Urothelium cell line (cell line): ENCODE results near the gene ULK3.
A peak's percentile ranks its signal among the peaks of the same experiment; 100 is the strongest.

Experiments
- DNase-seq: peaks from one replicate; pipeline ENCODE4 v3.0.0; 2011; ENCODE audit warnings: low spot score, mixed read lengths
- FAIRE-seq: peaks from 2 replicates; lab custom pipeline; 2011; peaks lifted over from hg19 to GRCh38; lab: Jason Lieb, UNC

ULK3 gene

DNA sequence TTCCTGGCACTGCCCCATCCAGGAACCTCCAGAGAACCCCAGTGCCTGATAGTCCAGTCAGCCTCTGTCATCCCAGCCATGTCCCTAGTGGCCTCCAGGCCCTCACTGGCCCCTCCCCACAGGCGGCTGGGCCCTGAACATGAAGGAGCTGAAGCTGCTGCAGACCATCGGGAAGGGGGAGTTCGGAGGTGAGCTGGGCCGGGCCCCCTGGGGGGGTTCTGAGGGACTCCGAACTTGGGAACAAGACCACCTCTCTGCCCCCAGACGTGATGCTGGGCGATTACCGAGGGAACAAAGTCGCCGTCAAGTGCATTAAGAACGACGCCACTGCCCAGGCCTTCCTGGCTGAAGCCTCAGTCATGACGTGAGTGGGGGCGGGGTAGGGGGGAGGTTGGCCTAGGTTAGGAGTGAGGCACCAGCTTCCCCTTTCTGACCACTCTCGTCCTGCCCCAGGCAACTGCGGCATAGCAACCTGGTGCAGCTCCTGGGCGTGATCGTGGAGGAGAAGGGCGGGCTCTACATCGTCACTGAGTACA is 42.3 kb downstream of the ULK3 start:
- DNase-seq, result no peak
- FAIRE-seq, result no peak

DNA sequence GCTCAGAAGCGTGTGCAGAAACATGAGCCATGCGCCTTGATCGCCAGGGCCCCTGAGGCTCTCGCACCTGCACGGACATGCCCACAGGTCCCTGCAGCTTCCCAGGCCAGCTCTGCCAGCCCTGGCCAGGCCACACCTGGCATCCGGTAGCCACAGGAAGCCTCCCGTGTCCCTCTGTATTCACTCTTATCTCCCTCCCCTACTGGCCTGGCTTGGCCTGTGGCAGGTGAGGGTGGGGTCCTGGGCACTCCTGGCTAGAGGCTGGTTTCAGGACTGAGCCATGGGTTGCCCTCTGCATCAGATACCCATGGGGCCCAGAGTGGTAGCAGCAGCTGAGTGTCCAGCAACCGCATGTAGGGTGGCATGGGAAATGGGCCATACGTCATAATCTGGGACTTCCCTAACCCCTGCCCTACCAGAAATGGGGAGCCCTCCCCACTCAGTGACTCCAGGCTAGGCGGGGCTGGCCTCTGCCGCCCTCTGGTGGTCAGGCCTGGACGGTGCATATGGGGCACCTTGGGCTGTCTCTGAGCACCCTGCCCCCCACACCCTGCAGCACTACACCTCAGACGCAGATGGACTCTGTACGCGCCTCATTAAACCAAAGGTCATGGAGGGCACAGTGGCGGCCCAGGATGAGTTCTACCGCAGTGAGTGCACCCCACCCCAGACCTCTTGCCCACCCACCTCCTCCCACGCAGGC is 42.9 kb downstream of the ULK3 start:
- FAIRE-seq (peak; percentile 30), DNase-seq (peak; percentile 85)

DNA sequence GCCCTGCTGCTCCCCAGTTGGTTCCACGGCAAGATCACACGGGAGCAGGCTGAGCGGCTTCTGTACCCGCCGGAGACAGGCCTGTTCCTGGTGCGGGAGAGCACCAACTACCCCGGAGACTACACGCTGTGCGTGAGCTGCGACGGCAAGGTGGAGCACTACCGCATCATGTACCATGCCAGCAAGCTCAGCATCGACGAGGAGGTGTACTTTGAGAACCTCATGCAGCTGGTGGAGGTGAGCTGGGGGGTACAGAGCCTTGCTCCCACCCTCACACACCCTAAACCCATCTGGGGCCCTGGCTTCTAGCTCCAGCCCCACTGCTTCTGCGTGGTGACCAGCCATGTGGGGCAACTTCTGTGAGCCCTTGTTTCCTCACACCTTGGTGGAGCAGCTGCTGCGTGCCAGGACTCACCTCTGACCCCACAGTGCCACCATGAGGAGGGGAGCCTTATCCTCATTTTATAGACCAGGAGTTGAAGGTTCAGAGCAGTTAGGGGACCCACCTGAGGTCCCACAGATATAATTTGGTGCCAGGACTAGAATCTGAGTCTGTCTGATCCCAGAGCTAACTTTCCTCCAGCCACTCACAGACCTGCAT is 43.6 kb downstream of the ULK3 start:
- DNase-seq (no peak), FAIRE-seq (no peak)

DNA sequence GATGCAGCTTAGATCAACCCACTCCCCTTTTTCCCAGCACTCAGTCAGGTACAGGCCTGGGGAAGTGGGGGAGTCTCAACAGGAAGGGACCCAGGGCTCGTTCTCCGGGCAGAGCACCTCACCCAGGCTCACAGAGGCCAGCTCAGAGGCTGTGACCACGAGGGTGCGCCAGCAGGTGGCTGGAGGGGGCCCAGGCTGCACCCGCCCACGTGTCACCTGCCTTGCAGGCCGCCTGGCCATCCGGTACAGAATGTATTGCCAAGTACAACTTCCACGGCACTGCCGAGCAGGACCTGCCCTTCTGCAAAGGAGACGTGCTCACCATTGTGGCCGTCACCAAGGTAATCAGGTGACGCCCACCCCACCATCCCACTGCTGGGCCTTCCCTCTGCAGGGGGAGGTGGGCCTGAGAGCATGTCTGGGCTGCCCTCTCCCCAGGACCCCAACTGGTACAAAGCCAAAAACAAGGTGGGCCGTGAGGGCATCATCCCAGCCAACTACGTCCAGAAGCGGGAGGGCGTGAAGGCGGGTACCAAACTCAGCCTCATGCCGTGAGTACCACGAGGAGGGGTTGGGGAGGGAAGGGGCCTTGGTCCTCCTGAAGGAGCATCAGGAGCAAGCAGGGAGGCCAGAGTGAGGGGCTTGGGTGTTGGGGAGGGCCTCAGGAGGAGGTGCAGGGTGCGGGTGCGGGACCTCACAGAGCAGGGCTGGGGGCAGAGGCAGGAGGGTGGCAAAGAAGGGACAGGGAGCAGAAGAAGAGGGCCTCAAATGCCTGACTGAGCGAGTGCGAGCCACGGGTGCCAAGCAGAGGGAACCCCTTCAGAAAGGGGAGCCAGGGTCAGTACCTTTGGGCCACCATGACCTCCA is 44.3 kb downstream of the ULK3 start:
- no peak for FAIRE-seq

DNA sequence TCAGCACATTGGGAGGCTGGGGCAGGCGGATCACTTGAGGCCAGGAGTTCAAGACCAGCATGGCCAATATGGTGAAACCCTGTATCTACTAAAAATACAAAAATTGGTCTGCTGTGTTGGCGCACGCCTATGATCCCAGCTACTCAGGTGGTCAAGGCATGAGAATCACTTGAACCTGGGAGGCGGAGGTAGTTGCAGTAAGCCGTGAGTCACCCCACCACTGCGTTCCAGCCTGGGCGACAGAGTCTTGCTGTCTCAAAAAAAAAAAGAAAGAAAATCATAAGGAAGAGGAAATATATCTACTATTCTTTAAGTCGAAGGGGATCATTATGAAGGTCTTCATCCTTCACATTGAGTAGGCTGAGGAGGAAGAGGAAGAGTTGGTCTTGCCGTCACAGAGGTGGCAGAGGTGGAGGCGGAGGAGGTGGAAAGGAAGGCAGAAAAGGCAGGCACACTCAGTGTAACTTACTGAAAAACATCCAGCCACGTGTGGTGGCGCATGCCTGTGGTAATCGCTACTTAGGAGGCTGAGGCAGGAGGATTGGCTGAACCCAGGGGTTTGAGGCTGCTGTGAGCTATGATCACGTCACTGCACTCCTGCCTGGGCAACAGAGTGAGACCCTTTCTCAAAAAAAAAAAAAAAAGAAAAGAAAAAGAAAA is 46.9 kb downstream of the ULK3 start:
- no peak for FAIRE-seq

More for the DNA sequence above, 44.3 kb downstream of the ULK3 start:
- DNase-seq, result no peak

DNA sequence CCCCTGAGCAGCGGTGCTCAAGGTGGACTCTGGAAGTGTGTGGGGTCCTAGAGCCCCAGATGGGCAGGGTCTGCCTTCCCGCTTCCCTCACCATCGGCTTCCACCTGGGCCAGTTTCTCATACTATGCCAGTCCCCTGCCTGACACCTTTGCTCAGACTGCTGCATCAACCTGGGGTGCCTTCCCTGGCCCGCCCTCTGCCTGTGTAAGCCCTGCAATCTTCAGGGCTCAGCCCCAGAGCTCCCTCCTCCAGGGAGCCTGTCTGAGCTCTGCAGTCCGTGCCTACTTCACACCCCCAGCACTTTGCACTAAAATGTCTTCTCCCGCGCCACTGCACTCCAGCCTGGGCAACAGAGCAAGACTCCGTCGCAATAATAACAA is 48.0 kb downstream of the ULK3 start:
- FAIRE-seq, result no peak

More for the DNA sequence above, 46.9 kb downstream of the ULK3 start:
- DNase-seq, result no peak

DNA sequence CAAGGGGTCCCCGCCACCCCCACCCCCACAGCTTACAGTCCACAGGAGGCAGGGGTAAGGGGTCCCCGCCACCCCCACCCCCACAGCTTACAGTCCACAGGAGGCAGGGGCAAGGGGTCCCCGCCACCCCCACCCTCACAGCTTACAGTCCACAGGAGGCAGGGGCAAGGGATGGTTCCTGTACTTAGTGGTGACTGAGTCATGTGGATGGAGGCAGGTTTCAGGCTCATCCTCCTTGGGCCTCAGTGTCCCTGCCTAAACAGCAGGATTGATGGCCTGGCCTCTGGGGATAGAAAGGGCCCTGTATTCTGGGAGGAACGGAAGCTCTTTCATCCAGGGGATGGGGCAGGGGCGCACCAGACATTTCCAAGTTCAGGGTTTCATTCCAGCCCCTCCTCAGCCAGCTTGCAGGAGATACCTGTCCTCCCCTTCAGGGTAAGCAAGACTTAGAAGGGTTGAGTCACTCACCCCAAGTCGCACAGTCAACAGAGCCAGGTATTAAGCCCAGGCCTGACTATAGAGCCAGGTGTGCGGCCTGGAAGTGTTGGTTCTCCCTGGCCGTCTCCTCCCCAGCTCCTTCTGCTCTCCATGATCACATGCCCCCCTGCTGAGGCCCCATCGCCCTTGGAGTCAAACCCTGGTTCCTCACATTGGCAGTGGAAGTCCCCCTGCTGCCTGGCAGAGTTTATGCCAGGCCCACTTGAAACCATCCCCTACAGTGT is 48.5 kb downstream of the ULK3 start:
- FAIRE-seq (no peak), DNase-seq (no peak)

More for the DNA sequence above, 48.0 kb downstream of the ULK3 start:
- no peak for DNase-seq

DNA sequence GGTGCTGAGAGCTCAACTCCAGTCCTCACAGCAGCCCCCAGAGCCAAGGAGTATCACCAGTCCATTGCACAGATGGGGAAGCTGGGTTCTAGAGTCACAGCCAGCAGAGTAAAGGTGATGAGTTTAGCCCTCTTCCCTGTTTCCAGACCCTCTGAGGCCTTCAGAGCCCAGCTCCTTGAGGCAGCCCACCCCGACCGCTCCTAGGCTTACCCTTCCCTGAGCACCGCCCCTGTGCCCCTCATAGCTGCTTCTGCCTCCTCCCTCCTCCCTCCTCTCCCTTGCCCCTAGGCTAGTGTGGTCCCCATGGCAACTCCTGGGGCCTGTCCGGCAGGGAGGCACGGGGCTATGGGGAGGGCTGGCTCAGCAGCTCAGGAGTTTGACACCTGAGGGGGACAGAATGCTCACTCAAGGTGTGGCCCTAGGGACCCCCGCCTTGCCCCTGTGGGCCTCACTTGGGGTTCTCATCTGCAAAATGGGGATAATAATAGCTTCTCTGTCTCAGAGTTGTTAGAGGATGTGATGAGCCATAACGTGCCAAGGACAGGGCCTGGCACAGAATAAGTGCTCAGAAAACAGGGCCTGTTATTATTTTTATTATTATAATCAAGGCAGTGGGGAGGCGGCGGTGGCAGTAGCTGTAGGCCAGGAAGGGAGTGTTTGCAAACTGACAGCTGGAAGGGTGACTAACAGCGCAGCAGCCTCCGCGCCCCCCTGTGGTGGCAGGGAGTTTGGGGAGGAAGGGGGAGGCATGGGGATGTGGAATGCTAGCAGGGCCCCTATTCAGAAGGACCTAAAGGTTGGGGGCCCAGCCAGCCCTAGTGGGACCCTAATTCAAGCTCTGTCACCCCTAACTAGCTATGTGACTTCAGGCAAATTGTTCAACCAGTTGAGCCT is 49.6 kb downstream of the ULK3 start:
- FAIRE-seq (no peak), DNase-seq (no peak)

DNA sequence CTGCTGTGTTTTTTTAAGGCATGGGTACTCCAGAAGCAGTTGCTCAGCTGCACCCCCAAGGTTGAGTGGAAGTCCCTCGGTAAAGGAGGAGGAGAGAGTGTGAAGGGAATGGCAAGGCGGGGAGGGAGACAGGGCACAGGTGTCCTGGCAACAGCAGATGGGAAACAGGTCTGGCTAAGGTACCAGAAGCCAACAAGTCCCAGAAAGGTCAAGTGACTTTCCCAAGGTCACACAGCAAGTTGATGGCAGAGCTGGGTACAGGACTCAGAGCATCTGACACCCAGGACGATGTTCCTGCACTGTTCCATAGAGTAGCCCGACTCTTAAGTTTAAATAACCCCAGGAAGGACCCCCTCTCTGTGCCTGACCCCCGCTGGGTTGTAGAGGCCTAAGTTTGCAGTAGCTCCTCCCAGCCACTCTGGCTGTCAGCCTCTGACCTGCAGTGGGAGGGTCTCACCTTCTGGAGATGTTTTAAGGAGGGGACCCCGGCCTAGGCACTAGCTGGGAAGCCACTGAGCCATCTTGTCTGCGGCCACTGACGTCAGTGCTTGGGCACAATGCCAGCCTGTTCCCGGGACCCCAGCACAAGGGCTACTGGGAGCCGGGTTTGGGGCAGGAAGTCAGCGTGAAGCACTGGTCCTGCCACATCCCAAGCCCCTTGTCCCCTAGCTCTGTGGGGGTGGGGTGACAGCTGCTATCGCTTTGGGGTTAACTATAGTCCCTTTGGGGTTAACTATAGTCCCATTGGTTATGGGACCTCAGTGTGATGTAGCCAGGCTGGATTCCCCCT is 50.5 kb downstream of the ULK3 start:
- DNase-seq, result no peak
- FAIRE-seq, result no peak

DNA sequence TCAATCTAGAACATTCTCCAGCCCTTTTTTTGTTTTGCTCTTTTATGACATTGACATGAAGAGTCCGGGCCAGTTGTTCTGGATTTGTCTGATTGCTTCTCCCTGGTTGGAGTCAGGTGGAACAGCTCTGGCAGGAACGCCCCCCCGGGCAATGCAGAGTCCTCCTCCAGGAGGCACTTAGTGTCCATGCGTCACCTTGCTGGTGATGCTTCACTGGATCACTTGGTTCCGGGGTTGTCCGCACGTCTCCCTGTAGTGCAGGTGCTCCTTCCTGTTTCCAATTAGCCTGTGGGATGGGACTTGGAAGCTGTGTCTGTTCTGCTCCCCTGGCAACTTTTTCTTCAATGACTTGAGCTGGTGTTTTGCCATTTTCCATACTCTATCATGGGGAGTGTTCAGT is 51.3 kb downstream of the ULK3 start:
- DNase-seq (no peak), FAIRE-seq (no peak)

DNA sequence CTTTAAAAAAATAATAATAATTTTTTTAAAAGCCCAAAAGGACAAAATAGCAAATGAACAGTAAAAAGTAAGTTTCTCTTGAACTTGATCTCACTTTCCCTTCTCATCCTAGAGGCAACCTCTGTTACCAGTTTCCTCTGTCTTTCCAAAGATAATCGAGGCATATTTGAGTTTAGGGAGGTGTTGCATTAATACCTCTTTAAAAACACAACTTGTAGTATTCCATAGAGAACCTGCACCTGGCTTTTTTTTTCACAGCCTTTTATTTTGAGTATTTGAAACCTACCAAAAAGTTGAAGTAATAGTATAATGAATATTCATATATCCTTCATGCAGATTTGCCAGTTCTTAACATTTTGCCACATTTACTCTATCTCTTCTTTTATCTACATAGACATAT is 51.9 kb downstream of the ULK3 start:
- DNase-seq (no peak), FAIRE-seq (no peak)

DNA sequence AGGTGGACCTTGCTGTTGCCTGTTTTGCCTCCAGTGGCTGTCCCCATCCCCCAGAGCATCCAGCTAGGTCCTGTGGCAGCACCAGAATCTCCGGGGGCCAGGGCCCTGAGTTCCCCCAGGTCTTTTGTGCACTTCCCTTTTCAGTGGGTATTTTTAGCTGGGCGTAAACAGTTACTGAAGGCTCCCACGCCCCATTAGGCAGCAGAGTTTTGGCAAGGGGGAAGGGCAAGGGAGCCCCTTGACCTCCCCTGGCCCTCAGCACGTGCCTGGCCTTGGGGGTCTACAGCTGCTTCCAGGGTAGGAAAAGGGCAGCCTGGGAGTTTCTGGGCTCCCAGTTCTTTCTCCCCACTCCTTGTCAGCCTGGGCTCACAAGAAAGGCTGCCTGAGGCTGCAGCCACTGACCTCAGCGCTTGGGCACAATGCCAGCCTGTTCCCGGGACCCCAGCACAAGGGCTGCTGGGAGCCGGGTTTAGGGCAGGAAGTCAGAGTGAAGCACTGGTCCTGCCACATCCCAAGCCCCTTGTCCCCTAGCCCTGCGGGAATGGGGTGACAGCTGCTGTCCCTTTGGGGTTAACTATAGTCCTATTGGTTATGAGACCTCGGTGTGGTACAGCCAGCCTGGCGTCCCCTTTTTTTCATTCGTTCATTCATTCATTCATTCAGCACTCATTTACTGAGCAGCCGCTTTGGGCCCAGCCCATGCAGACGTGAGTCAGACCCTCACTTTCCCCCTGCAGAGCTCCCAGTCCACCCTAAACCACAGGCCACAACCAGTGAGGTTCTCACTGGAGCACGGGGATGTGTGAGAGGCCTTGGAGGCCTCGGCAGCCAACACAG is 52.7 kb downstream of the ULK3 start:
- no peak for FAIRE-seq
- peak; percentile 38 for DNase-seq

DNA sequence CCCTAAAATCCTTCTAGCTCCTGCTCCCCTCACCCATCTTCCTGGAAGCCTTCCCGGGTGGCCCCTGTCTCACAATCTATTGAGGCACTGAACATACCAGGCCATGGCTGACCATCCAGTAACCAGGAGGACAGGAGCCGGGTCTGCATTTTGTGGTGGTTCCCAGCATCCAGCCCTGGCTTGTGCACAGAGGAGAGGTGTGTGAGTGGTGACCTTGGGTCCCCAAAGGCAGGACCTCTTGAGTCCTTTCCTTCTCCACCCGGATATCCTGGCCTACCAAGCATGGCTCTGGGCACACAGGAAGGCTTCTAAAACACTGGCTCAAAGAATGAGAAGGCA is 53.2 kb downstream of the ULK3 start:
- no peak for FAIRE-seq
- DNase-seq, result no peak

DNA sequence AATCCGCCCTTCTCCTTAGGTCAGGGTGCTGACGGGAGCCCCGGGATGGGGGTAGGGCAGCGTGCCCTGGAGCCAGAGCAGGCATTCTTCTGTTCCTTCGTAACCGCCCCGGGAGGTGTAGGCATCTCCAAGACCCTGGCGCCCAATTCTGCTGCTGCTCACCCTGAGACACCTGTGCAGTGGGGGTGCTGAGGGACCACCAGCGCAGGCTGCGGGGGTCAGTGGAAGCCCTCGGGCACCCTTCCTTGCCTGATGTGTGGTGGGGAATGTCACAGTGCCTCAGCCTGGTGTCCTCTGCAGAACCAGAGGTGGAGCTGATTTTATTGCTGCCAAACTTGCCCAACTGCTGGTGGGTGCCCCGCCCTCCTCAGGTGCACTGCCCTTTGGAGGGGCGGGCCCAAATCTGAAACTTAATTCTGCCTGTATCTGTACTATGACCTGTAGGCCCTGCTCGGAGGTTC is 53.8 kb downstream of the ULK3 start:
- no peak for FAIRE-seq

DNA sequence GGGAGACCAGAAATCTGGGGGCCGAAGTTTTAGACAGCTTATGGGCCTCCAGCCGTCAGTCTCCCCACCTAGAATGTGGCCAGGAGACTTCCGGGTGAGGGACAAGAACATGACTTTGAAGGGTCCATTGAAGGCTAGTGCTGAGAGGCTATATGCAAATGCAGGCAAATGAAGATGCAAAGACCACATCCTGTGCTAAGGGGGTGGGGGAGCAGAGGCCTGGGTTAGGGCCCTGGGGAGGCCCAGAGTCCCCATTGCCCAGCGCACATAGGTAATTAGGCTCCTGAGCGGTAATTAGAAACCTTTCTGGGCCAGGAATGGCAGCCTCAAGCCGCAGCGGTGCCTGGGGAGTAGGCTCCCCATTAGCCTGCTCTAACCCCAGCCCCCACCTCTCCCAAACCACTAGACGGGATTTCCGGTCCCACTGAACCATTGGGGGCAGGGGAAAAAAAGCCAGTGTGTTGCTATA is 54.2 kb downstream of the ULK3 start:
- DNase-seq (no peak), FAIRE-seq (no peak)

More for the DNA sequence above, 53.8 kb downstream of the ULK3 start:
- DNase-seq, result no peak

DNA sequence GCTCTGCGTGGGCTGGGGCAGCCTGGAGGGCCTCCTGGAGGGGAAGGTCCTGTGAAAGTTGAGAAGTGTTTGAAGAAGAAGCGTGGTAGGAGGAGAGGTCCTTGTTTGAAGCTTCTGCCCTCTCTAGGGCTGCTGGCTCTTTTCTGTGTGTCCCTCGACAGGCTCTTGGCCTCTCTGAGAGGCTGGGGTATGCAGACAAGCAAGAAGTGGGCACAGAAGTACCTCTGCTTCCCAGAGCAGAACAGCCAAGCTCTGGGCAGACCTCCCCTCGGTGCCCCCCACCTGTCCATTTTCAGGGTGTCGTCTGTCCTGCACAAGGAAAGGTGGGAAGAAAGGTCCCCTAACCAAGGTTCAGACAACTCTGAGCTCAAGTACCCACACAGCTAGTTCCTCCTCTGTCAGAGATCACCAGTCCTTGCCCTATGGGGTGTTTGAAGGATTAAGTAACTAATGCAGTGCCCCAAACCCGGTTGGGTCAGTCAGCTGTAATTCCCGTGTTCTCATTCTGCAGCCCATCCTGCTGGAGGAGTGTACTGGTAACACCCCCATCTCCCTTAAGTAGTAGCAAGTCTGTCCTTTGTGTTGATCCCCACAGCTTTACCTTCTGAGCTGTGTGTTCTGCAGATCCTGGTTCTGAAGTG is 54.8 kb downstream of the ULK3 start:
- DNase-seq (no peak), FAIRE-seq (no peak)
